Right lobe of liver (tissue), 6 donors: ENCODE data around the gene KLHDC1. TPM values are rescaled to one million over a fixed set of nuclear protein-coding genes. Genes with fewer than 3 reads are reported as not detected.

Source experiments
- ATAC-seq, 4 donors: fragments of 200-7000 bp; cut with Tn5 transposase; one replicate each; pipeline ENCODE4 v1.9.1; 2020; ENCODE audit warnings: mild to moderate bottlenecking in 4 of 4, moderate library complexity in 4 of 4
- DNase-seq, 3 donors: peaks; one replicate each; pipeline ENCODE4 v3.0.0-alpha.2; 2020
- H3K27ac ChIP-seq, 3 donors: fragments of 200-600 bp; one replicate each; pipeline ENCODE4 v1.8.0; 2022
- H3K27me3 ChIP-seq, 2 donors: fragments of 200-600 bp; one replicate each; pipeline ENCODE4 v1.8.0; 2022
- H3K36me3 ChIP-seq, 4 donors: fragments of 200-600 bp; sonication (generic) in 1 of 4; one replicate each; pipeline versions ENCODE4 v1.5.1 to v1.8.0; 2017 to 2022; ENCODE audit warnings: control low read depth in 1 of 4
- H3K4me1 ChIP-seq, 4 donors: fragments of 200-600 bp; sonication (generic) in 1 of 4; one replicate each; pipeline versions ENCODE4 v1.5.1 to v1.8.0; 2017 to 2022; ENCODE audit warnings: control low read depth in 1 of 4
- H3K4me3 ChIP-seq, 3 donors: fragments of 200-600 bp; one replicate each; pipeline ENCODE4 v1.8.0; 2022
- H3K9me3 ChIP-seq, 4 donors: fragments of 200-600 bp; sonication (generic) in 1 of 4; one replicate each; pipeline versions ENCODE4 v1.5.1 to v1.8.0; 2017 to 2022; ENCODE audit warnings: control low read depth in 1 of 4
- CTCF ChIP-seq, 4 donors: fragments of 200-600 bp in 3 of 4; fragments of 450-650 bp in 1 of 4; IDR thresholded peaks; one replicate each; pipeline versions ENCODE4 v1.5.1 to v1.8.0; 2016 to 2022; ENCODE audit warnings: antibody characterized with exemption in 4 of 4, mild to moderate bottlenecking in 2 of 4
- POLR2A ChIP-seq: fragments of 450-650 bp; IDR thresholded peaks from one replicate; pipeline ENCODE4 v1.6.1; 2017; ENCODE audit warnings: antibody characterized with exemption, mild to moderate bottlenecking
- WGBS: methylation state at CpG from one replicate; pipeline ENCODE4 v1.1.6; 2018; ENCODE audit warnings: low coverage, low lambda C conversion rate; ENCODE audit not compliant: insufficient coverage; ENCODE audit errors: missing lambda C conversion rate; 5-methylcytosine and 5-hydroxymethylcytosine counted together
- intact Hi-C, 2 donors: fragments of 100-400 bp; cut with DNase I; formaldehyde crosslinking; loops; one replicate each; pipeline versions ENCODE4 v1.11.2 to v1.14.1; 2022
- total RNA-seq, 6 experiments: library from RNA; depleted of rRNA in 2 of 6; stranded (reverse); fragments of >200 nt in 2 of 6; fragmentation: NEBNext Ultra II Directional in 3 of 6; extraction: Animal tissue kit (Norgen Biotek cat#: 25700) in 3 of 6; gene quantifications; one replicate each; pipeline versions ENCODE4 v1.1.0 to v1.2.4, GENCODE V29; 2016 to 2023
- donor health status: DM: no; HTN: yes; CAD: no.
- donor health status: DM: no; HTN: no; CAD: no.
- donor health status: DM: no; HTN: no; CAD: no.
- donor health status: DM: no; HTN: yes; CAD: no.
- donor health status: DM: no; HTN: yes; CAD: no.

Gene KLHDC1
- total RNA-seq, 6 experiments from 2014 or later: 1.1 to 3.4 (median 2.1) TPM

- H3K27ac ChIP-seq: no peak overlapping the region
- 85% methylated on average over 2 of the region's 2 CpGs for WGBS
- ATAC-seq (no peak), DNase-seq (no peak)
- no peaks in the 10 kb centered on the region for H3K27me3 ChIP-seq
- H3K9me3 ChIP-seq: no peaks in the 10 kb centered on the region
- no peaks in the 10 kb centered on the region for H3K36me3 ChIP-seq
- TF ChIP-seq POLR2A (no peak), CTCF (IDR thresholded peaks at IDR 0.05) (no peak)
- H3K4me3 ChIP-seq: no peak overlapping the region
- intact Hi-C loops: no loop called here
- no peaks in the 10 kb centered on the region for H3K4me1 ChIP-seq
Measured at GRCh38 chr14:49659526-49660455, 33.1 kb upstream of the KLHDC1 start.

GRCh38 chr14:49670475-49670874 is 22.4 kb upstream of the KLHDC1 start:
- ATAC-seq (no peak), DNase-seq (no peak)
- Histone ChIP-seq H3K36me3 (no peaks in the 10 kb centered on the region), H3K27ac (no peak overlapping the region), H3K4me3 (no peak overlapping the region), H3K27me3 (no peaks in the 10 kb centered on the region), H3K4me1 (no peaks in the 10 kb centered on the region), H3K9me3 (no peaks in the 10 kb centered on the region)
- intact Hi-C loops: no loop called here
- TF ChIP-seq POLR2A: no peak
- no peak for TF ChIP-seq CTCF (IDR thresholded peaks at IDR 0.05)

- TF ChIP-seq CTCF (IDR thresholded peaks at IDR 0.05) (no peak), POLR2A (no peak)
- Histone ChIP-seq H3K4me1 (no peaks in the 10 kb centered on the region), H3K9me3 (no peaks in the 10 kb centered on the region), H3K27me3 (no peaks in the 10 kb centered on the region), H3K36me3 (no peaks in the 10 kb centered on the region), H3K27ac (no peak overlapping the region), H3K4me3 (no peak overlapping the region)
- DNase-seq (no peak), ATAC-seq (no peak)
- intact Hi-C loops: no loop called here
- WGBS: 97% methylated on average over 2 of the region's 2 CpGs
Measured at GRCh38 chr14:49673586-49673985, 19.3 kb upstream of the KLHDC1 start.

- no peaks in the 10 kb centered on the region for H3K27me3 ChIP-seq
- no peak overlapping the region for H3K4me3 ChIP-seq
- ATAC-seq (no peak), DNase-seq (no peak)
- no peaks in the 10 kb centered on the region for H3K9me3 ChIP-seq
- intact Hi-C loops: no loop called here
- H3K4me1 ChIP-seq: no peaks in the 10 kb centered on the region
- no peaks in the 10 kb centered on the region for H3K36me3 ChIP-seq
- 100% methylated on average over 1 of the region's 4 CpGs for WGBS
- no peak overlapping the region for H3K27ac ChIP-seq
- TF ChIP-seq POLR2A (no peak), CTCF (IDR thresholded peaks at IDR 0.05) (no peak)
Measured at GRCh38 chr14:49677643-49678042, 15.3 kb upstream of the KLHDC1 start.
